Adrenal gland (tissue), 12 donors: ENCODE measurements around the gene GSK3A. TPM values are rescaled to one million over a fixed set of nuclear protein-coding genes. Genes with fewer than 3 reads are reported as not detected.

Source experiments
- DNase-seq, 7 donors: peaks; one replicate each; pipeline ENCODE4 v3.0.0-alpha.2; 2019 to 2020
- H3K27ac ChIP-seq, 5 donors: fragments of 200-600 bp; sonication (generic) in 4 of 5; 1 replicate in 3 of 5; 2 replicates in 2 of 5; pipeline versions ENCODE4 v1.5.1 to v1.8.0; 2016 to 2020; ENCODE audit warnings: mild to moderate bottlenecking in 1 of 5
- H3K27me3 ChIP-seq: fragments of 200-600 bp; 2 replicates; pipeline ENCODE4 v1.8.0; 2021
- H3K36me3 ChIP-seq, 2 donors: fragments of 200-600 bp; replicated peaks in 1 of 2; 1 replicate in 1 of 2; 2 replicates in 1 of 2; pipeline versions ENCODE4 v1.5.1 to v1.8.0; 2018 to 2022
- H3K4me1 ChIP-seq, 2 donors: fragments of 200-600 bp; replicated peaks in 1 of 2; 1 replicate in 1 of 2; 2 replicates in 1 of 2; pipeline versions ENCODE4 v1.5.1 to v1.8.0; 2018 to 2021
- H3K4me3 ChIP-seq, 4 donors: fragments of 200-600 bp; sonication (generic) in 3 of 4; one replicate each; pipeline ENCODE4 v1.5.1; 2016 to 2018
- H3K9me3 ChIP-seq, 3 donors: fragments of 200-600 bp; sonication (generic) in 1 of 3; replicated peaks in 1 of 3; 1 replicate in 2 of 3; 2 replicates in 1 of 3; pipeline versions ENCODE4 v1.5.1 to v1.8.0; 2016 to 2021
- POLR2A ChIP-seq, 2 donors: fragments of 450-650 bp; IDR thresholded peaks; one replicate each; pipeline ENCODE4 v1.6.1; 2017; ENCODE audit warnings: antibody characterized with exemption in 2 of 2, mild to moderate bottlenecking in 2 of 2, moderate library complexity in 1 of 2
- WGBS, 4 donors: extraction: QIAGEN DNeasy Blood & Tissue Kit in 2 of 4; methylation state at CpG; one replicate each; pipeline versions ENCODE4 v1.1.5 to v1.1.7; 2013 to 2017; 5-methylcytosine and 5-hydroxymethylcytosine counted together
- intact Hi-C, 2 donors: fragments of 100-400 bp; cut with DNase I; formaldehyde crosslinking; loops; one replicate each; pipeline versions ENCODE4 v1.14.1 to v1.15.0; 2022 to 2023
- polyA plus RNA-seq, 3 donors: library from polyadenylated mRNA; stranded (reverse); fragments of 200-250 nt in 2 of 3; fragments of 350-450 nt in 1 of 3; fragmentation: Illumina TruSeq in 1 of 3; extraction: RNeasy Lipid Tissue Mini Kit (QIAGEN cat#74804) in 1 of 3; gene quantifications; one replicate each; pipeline ENCODE4 v1.2.3, GENCODE V29; 2013 to 2014
- total RNA-seq, 9 donors: library from RNA; depleted of rRNA in 4 of 9; stranded (reverse); fragments of >200 nt in 4 of 9; fragments of 120-200 nt in 1 of 9; fragmentation: NEBNext Ultra II Directional in 1 of 9; extraction: Animal tissue kit (Norgen Biotek cat#: 25700) in 1 of 9; gene quantifications; one replicate each; pipeline versions ENCODE4 v1.1.0 to v1.2.4, GENCODE V29; 2013 to 2023
- TF ChIP-seq, protein P1 (sequence below), 6 experiments: fragments of 450-650 bp in 4 of 6; fragments of 200-600 bp in 2 of 6; sonication (generic) in 1 of 6; IDR thresholded peaks; 1 replicate in 5 of 6; 2 replicates in 1 of 6; pipeline versions ENCODE4 v1.5.1 to v1.8.0; 2016 to 2021; ENCODE audit warnings: antibody characterized with exemption in 6 of 6, mild to moderate bottlenecking in 2 of 6, moderate library complexity in 1 of 6
- donor health status: healthy with polysubstance abuse.
- donor health status: Bipolar disorder and iron deficiency.
- donor health status: DM: yes; HTN: yes; CAD: no.
- donor health status: DM: no; HTN: no; CAD: no.
- donor health status: DM: no; HTN: no; CAD: no.
- donor health status: DM: yes; HTN: yes; CAD: no.

Gene GSK3A
- total and polyA plus RNA-seq, 12 donors: 19.5 to 94.9 (median 49.7) TPM

DNA sequence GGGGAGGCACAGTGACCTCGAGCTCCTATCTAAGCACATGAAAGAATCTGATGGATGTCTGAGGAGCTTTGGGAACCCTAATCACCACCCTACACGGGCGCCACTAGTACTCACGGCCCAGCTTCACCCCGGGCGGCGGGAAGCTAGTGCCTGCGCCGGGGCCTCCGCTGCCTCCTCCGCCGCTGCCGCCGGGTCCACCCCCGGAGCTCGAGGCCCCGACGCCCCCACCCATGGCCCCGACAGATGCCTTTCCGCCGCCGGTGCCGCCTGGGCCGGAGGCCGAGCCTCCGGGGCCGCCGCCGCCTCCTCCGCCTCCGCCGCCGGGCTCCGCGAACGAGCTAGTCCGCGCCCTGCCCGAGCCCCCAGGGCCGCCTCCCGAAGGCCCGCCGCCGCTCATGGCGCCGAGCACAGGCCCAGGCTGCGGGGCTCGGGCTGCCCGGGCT lies 312 bp downstream of the GSK3A start:
- Histone ChIP-seq H3K27me3 (no peaks in the 10 kb centered on the region), H3K36me3 (no peaks in the 10 kb centered on the region), H3K27ac (peak overlapping the region in 4 of 5 donors; percentile 50 to 93 (median 83)), H3K4me1 (peaks cover 23 to 46% of the 10 kb centered on the region in 2 donors), H3K4me3 (peak overlapping the region; percentile 16 to 78 (median 48)), H3K9me3 (no peaks in the 10 kb centered on the region)
- 0 to 1% (median 0%) methylated on average over 5 to 49 of the region's 49 CpGs for WGBS, 4 donors
- intact Hi-C loops: no loop called here
- TF ChIP-seq, protein P1, sequence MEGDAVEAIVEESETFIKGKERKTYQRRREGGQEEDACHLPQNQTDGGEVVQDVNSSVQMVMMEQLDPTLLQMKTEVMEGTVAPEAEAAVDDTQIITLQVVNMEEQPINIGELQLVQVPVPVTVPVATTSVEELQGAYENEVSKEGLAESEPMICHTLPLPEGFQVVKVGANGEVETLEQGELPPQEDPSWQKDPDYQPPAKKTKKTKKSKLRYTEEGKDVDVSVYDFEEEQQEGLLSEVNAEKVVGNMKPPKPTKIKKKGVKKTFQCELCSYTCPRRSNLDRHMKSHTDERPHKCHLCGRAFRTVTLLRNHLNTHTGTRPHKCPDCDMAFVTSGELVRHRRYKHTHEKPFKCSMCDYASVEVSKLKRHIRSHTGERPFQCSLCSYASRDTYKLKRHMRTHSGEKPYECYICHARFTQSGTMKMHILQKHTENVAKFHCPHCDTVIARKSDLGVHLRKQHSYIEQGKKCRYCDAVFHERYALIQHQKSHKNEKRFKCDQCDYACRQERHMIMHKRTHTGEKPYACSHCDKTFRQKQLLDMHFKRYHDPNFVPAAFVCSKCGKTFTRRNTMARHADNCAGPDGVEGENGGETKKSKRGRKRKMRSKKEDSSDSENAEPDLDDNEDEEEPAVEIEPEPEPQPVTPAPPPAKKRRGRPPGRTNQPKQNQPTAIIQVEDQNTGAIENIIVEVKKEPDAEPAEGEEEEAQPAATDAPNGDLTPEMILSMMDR (IDR thresholded peaks at IDR 0.05): peak in 1 of 6 experiments; percentile 3
- peak in 1 of 2 donors; percentile 89 for TF ChIP-seq POLR2A (IDR thresholded peaks at IDR 0.05)
- peak in 5 of 7 donors; percentile 34 to 66 (median 47) for DNase-seq

DNA sequence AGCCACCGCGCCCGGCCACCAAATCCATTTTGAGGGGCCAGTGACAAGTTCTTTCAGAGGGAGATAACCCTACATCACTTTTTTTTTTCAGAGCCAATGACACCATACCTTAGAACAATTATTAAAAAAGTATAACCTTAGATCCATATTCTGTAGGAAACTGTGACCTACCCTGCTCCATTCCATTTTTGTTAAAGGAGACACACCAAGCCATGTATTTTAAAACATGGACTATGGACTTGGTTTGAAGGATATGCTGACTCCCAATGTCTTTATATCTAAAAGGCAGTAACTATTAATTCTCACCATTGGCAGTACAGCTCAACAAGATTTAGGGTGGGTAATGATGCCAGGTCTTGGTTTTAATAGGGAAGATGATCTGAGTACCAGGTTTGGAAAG lies 1.1 kb downstream of the GSK3A start:
- Histone ChIP-seq H3K4me1 (peaks cover 17 to 38% of the 10 kb centered on the region in 2 donors), H3K36me3 (peaks cover 0 to 8% of the 10 kb centered on the region in 2 donors), H3K27ac (no peak overlapping the region), H3K9me3 (no peaks in the 10 kb centered on the region), H3K27me3 (no peaks in the 10 kb centered on the region), H3K4me3 (peak overlapping the region in 2 of 4 donors; percentile 72 to 78)
- no peak for TF ChIP-seq POLR2A (IDR thresholded peaks at IDR 0.05)
- TF ChIP-seq, protein P1 (IDR thresholded peaks at IDR 0.05): no peak
- intact Hi-C loops: no loop called here
- DNase-seq: no peak
- 99 to 100% (median 100%) methylated on average over 3 of the region's 3 CpGs for WGBS, 4 donors

DNA sequence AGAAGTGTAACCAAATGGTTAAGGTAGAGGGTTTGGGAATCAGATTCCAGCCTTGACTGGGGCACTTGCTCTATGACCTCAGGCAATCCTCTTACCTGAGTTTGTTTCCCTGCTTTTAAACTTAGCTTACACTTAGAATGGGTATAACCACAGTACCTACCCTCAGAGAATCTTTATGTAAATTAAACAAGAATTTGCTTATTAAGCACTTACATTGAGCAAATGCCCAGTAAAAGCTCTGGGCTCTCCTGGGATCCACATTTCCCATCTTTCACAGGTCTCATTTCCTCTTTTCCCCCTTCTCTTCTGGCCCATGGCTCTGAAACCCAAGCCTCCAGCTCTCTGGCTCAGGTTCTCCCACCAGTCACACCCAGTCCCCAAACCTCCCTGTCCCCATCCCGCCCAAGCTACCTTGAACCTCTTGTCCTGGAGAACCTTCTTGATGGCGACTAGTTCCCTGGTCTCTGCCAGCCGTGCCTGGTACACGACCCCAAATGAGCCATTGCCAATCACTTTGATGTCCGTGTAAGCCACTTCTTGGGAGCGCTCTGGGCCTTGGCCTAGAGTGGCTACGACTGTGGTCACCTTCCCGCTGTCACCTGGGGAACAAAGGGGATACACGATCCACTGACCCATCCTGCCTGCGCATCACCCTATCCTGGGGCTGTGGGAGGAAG lies 2.7 kb downstream of the GSK3A start:
- intact Hi-C loops: loop anchor here in 1 of 2 donors (10.0 kb wide), 1 partner anchor 105 kb away; the partner anchor contains the start of gene POU2F2
- TF ChIP-seq, protein P1 (IDR thresholded peaks at IDR 0.05): no peak
- no peak for TF ChIP-seq POLR2A (IDR thresholded peaks at IDR 0.05)
- Histone ChIP-seq H3K36me3 (peaks cover 0 to 24% of the 10 kb centered on the region in 2 donors), H3K4me1 (peaks cover 17 to 23% of the 10 kb centered on the region in 2 donors), H3K27ac (no peak overlapping the region), H3K27me3 (no peaks in the 10 kb centered on the region), H3K9me3 (no peaks in the 10 kb centered on the region), H3K4me3 (no peak overlapping the region)
- DNase-seq: no peak
- WGBS, 4 donors: 83 to 96% (median 87%) methylated on average over 6 to 10 of the region's 10 CpGs

DNA sequence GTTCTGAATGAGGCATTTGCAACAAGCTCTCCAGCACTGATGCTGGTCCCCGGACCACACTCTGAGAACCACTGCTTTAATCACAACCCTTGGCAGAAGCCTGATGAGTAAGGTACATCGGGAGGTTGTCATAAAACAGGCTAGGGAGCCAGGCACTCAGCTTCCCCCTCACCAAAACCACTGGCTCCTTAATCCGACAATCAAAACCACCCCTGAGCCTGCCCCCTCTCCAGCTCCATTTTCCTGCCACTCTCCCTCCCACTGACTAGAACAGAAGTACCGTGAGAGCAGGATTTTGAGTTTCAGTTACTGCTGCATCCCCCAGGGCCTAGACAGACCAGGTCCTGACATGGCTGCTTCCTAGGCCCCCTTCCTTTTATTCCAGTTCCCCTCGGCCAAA lies 7.2 kb downstream of the GSK3A start:
- H3K36me3 ChIP-seq: peaks cover 0 to 67% of the 10 kb centered on the region in 2 donors
- no peak for DNase-seq
- H3K27me3 ChIP-seq: no peaks in the 10 kb centered on the region
- no peaks in the 10 kb centered on the region for H3K9me3 ChIP-seq
- intact Hi-C loops: loop anchor here in 1 of 2 donors (10.0 kb wide), 1 partner anchor 100 kb away; the partner anchor contains the start of gene POU2F2
- 80 to 88% (median 83%) methylated on average over 5 of the region's 5 CpGs for WGBS, 4 donors
- peaks cover 4 to 6% of the 10 kb centered on the region in 2 donors for H3K4me1 ChIP-seq
- no peak for TF ChIP-seq POLR2A (IDR thresholded peaks at IDR 0.05)
- TF ChIP-seq, protein P1 (IDR thresholded peaks at IDR 0.05): no peak
- H3K27ac ChIP-seq: no peak overlapping the region
- H3K4me3 ChIP-seq: no peak overlapping the region
